HepG2 (cell line): ENCODE measurements around the gene ATRN. TPM values are rescaled to one million over a fixed set of nuclear protein-coding genes. Genes with fewer than 3 reads are reported as not detected.

ENCODE experiments used
- CREM ChIP-seq, 2 experiments: sonication (generic) in 1 of 2; formaldehyde crosslinking in 1 of 2; IDR thresholded peaks; 2 replicates each; pipeline versions ENCODE4 v1.4.0 to v1.6.1; 2016 to 2020; ENCODE audit warnings: antibody characterized with exemption in 1 of 2, mild to moderate bottlenecking in 1 of 2, missing genetic modification reagents in 1 of 2
- GFI1 ChIP-seq: sonication (generic); formaldehyde crosslinking; IDR thresholded peaks from 2 replicates; pipeline ENCODE4 v1.5.0; 2020; ENCODE audit warnings: missing genetic modification reagents, mild to moderate bottlenecking, borderline replicate concordance
- HIC2 ChIP-seq: sonication (generic); formaldehyde crosslinking; IDR thresholded peaks from 2 replicates; pipeline ENCODE4 v1.9.0; 2022; ENCODE audit warnings: low read depth, missing genetic modification reagents
- HOXA5 ChIP-seq: sonication (generic); formaldehyde crosslinking; IDR thresholded peaks from 2 replicates; pipeline ENCODE4 v1.4.0; 2020; ENCODE audit warnings: missing genetic modification reagents
- JUNB ChIP-seq: sonication (generic); formaldehyde crosslinking; IDR thresholded peaks from 2 replicates; pipeline ENCODE4 v1.8.0; 2022; ENCODE audit warnings: missing genetic modification reagents, mild to moderate bottlenecking, borderline replicate concordance
- MEIS1 ChIP-seq: sonication (generic); formaldehyde crosslinking; IDR thresholded peaks from 2 replicates; pipeline ENCODE4 v1.9.0; 2021; ENCODE audit warnings: mild to moderate bottlenecking, missing genetic modification reagents, moderate library complexity, borderline replicate concordance
- NR2F1 ChIP-seq, 2 experiments: fragments of 450-650 bp in 1 of 2; formaldehyde crosslinking in 1 of 2; IDR thresholded peaks; 2 replicates each; pipeline versions ENCODE4 v1.5.0 to v1.6.1; 2016 to 2020; ENCODE audit warnings: mild to moderate bottlenecking in 1 of 2, missing compliant biosample characterization in 1 of 2, missing genetic modification reagents in 1 of 2, moderate library complexity in 1 of 2
- PAXIP1 ChIP-seq: sonication (generic); formaldehyde crosslinking; conservative IDR thresholded peaks from 2 replicates; pipeline ENCODE4 v1.4.0; 2020; ENCODE audit warnings: mild to moderate bottlenecking, missing genetic modification reagents, moderate library complexity
- PRDM15 ChIP-seq: sonication (generic); formaldehyde crosslinking; IDR thresholded peaks from 2 replicates; pipeline ENCODE4 v1.4.0; 2020; ENCODE audit warnings: missing genetic modification reagents
- REPIN1 ChIP-seq: sonication (generic); formaldehyde crosslinking; IDR thresholded peaks from 2 replicates; pipeline ENCODE4 v1.8.0; 2022; ENCODE audit warnings: missing genetic modification reagents, low read depth, mild to moderate bottlenecking, borderline replicate concordance
- RFXANK ChIP-seq: IDR thresholded peaks from 2 replicates; pipeline ENCODE4 v1.6.1; 2016
- TFAP4 ChIP-seq: sonication (generic); IDR thresholded peaks from 2 replicates; pipeline ENCODE4 v1.6.1; 2016; ENCODE audit warnings: low read depth, borderline replicate concordance
- ZNF160 ChIP-seq: sonication (generic); formaldehyde crosslinking; IDR thresholded peaks from 2 replicates; pipeline ENCODE4 v1.8.0; 2022; ENCODE audit warnings: mild to moderate bottlenecking, inconsistent platforms, missing genetic modification reagents
- ZNF33B ChIP-seq: sonication (generic); formaldehyde crosslinking; IDR thresholded peaks from 2 replicates; pipeline ENCODE4 v1.5.1; 2020; ENCODE audit warnings: mild to moderate bottlenecking, missing genetic modification reagents
- ZNF670 ChIP-seq: sonication (generic); formaldehyde crosslinking; IDR thresholded peaks from 2 replicates; pipeline ENCODE4 v1.8.0; 2022; ENCODE audit warnings: mild to moderate bottlenecking, missing genetic modification reagents, borderline replicate concordance
- ZNF772 ChIP-seq: sonication (generic); formaldehyde crosslinking; IDR thresholded peaks from 2 replicates; pipeline ENCODE4 v1.5.0; 2020; ENCODE audit warnings: mild to moderate bottlenecking, missing genetic modification reagents
- polyA plus RNA-seq, 8 experiments: library from polyadenylated mRNA; depleted of rRNA in 3 of 8; stranded (reverse) in 7 of 8; unstranded in 1 of 8; fragments of >200 nt; fragmentation: Illumina TruSeq in 4 of 8; extraction: Trizol in 4 of 8; gene quantifications; 2 replicates each; pipeline versions ENCODE4 v1.2.1 to v1.2.3, GENCODE V29; 2011 to 2016; ENCODE audit warnings: low read depth in 4 of 8, missing spikeins in 1 of 8, mixed read lengths in 1 of 8; ENCODE audit not compliant: insufficient read depth in 1 of 8
- total RNA-seq, 5 experiments: library from RNA; depleted of rRNA; stranded (reverse); fragments of >200 nt; fragmentation: Illumina TruSeq; extraction: Trizol; gene quantifications; 2 replicates each; pipeline ENCODE4 v1.2.3, GENCODE V29; 2016; ENCODE audit warnings: low read depth in 1 of 5
- TF ChIP-seq, protein P1 (sequence below): sonication (generic); formaldehyde crosslinking; IDR thresholded peaks from 2 replicates; pipeline ENCODE4 v1.5.0; 2020; ENCODE audit warnings: missing genetic modification reagents
- TF ChIP-seq, protein P2 (sequence below): sonication (generic); formaldehyde crosslinking; IDR thresholded peaks from 2 replicates; pipeline ENCODE4 v1.5.0; 2020; ENCODE audit warnings: mild to moderate bottlenecking, low read depth, missing genetic modification reagents, borderline replicate concordance

Gene ATRN
- total and polyA plus RNA-seq, 2 of the 13 experiments (the other 11 are each of a cell fraction or from before 2014, with no cell fraction given) = 44.2 to 81.1 TPM

DNA sequence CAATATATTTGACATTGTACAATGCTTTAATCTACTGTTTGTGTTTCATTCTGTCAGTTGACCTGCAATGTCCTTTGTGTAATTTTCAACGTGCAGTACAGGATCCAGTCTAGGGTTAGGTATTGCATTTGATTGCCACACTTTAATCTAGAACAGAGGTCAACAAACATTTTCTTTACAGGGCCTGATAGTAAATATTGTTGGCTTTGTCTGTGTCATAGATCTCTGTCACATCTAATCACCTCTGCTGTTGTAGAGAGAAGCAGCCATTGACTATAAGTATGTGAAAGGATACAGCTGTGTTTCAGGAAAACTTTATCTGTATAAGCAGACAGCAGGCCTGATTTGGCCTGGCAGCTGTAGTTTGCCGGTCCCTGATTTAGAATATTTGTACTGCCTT is 39.3 kb downstream of the ATRN start (continued):
- 0 out of 2 replicates have a peak, but pooled peaks have one; percentile 48 for TF ChIP-seq CREM (IDR thresholded peaks at IDR 0.05)
- TF ChIP-seq CREM (CRISPR knock-in tag; IDR thresholded peaks at IDR 0.05) = no peak
- TF ChIP-seq REPIN1 (CRISPR knock-in tag) = 0 out of 2 replicates have a peak, but pooled peaks have one; percentile 66
- TF ChIP-seq ZNF772 (CRISPR knock-in tag) = peak; percentile 40; the same call in 1 of the 2 replicates
- TF ChIP-seq, protein P1, sequence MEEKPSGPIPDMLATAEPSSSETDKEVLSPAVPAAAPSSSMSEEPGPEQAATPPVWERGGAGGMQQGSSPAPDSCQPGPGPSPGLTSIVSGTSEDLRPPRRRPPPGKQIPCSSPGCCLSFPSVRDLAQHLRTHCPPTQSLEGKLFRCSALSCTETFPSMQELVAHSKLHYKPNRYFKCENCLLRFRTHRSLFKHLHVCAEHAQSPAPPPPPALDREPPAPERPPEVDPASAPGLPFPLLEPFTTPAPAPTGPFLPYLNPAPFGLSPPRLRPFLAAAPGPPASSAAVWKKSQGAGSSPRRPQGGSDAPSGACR (CRISPR knock-in tag) = no peak
- TF ChIP-seq, protein P2, sequence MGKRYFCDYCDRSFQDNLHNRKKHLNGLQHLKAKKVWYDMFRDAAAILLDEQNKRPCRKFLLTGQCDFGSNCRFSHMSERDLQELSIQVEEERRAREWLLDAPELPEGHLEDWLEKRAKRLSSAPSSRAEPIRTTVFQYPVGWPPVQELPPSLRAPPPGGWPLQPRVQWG = no peak
- TF ChIP-seq PRDM15 (CRISPR knock-in tag) = no peak
- TF ChIP-seq JUNB (CRISPR knock-in tag) = no peak
- TF ChIP-seq TFAP4 = peak; percentile 60
- peak; percentile 92 for TF ChIP-seq HOXA5 (CRISPR knock-in tag)
- TF ChIP-seq HIC2 (CRISPR knock-in tag) = no peak
- TF ChIP-seq ZNF670 (CRISPR knock-in tag) = peak; percentile 95
- TF ChIP-seq MEIS1 (CRISPR knock-in tag) = no peak
- TF ChIP-seq NR2F1 (CRISPR knock-in tag; IDR thresholded peaks at IDR 0.05) = peak; percentile 44 to 79
- TF ChIP-seq GFI1 = no peak
- TF ChIP-seq ZNF33B = no peak
- no peak for TF ChIP-seq ZNF160
- no peak for TF ChIP-seq RFXANK (CRISPR knock-in tag)
- TF ChIP-seq PAXIP1 (CRISPR knock-in tag) = peak; percentile 86
